GM19240 (cell line): ENCODE data around the gene ERMN.

Source experiments
- DNase-seq: peaks from one replicate; pipeline ENCODE4 v3.0.0; 2011; ENCODE audit warnings: low spot score; ENCODE audit not compliant: insufficient read length

ERMN gene

DNA sequence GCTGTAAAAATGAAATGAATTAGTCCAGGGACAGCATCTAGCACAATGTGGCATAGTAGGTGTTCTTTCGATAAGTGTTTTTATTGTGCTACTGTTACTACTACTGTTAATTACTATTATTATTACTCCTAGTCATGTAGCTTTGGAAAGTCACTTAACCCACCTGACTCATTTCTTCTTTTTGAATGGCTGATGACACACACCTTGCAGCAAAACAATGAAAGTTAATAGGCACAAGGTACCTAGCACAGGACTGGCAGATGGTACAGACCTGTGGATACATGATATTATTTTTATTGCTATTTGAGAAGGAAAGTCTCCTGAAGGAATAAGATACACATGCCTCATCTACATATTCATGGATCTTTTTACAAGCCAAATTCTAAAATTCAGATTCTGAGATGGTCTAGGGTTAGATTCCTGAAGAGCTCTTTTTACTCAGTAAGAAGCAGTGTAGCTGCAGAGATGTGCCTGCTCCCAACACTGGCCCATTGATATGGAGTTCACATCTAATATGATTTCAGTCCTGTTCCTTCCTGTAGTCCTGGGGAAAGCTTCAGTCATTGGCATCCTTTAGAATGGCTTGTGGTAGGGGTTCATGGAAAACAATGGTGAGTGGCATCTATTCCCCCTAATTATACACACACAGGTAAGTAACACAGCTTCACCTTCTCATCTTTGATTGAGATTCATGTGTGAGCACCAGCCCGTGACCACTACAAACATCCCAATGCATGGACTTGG, 7.9 kb upstream of the ERMN start:
- DNase-seq = no peak

GRCh38 chr2:157329524-157329923, 3.9 kb upstream of the ERMN start:
- DNase-seq = no peak

DNA sequence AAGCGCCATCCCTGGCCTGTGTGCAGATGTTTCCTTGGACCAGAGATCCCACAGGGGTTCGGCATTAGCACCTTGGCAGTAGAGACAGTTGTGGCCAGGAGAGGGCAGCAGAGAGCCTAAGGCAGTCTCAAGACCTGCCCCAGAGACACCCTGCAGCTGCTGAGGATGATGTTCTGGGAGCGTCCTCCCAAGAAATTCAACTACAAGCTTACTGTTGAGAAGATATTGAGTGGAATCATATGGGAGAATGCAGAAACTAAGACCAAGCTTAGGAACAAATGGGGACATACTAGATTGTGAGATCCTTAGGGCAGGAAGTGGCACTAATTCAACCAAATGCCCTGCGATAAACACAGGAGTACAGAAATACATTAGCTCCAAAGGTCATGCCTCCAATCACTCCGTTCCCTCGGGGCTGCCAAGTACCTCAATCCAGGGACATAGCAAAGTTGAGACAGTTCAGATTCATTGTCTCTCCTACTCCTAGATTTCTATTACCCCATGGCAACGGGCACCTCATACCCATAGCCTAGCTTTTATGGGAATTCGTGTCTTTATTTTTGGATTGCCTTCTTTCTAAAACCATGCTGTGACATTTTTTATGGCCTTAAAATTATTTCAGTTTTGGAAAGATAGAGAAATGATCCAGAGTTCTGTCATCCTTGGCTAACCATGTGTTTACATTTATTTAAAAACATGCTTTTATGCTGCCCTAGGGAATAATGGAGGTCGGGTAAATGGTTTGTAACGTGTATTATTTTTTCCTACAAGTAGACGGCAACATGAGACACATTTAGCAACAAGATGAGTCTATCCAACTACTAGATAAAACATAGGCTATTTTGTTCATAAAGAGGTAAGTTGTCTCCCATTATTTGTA, 2.2 kb upstream of the ERMN start:
- DNase-seq = peak; percentile 51

DNA sequence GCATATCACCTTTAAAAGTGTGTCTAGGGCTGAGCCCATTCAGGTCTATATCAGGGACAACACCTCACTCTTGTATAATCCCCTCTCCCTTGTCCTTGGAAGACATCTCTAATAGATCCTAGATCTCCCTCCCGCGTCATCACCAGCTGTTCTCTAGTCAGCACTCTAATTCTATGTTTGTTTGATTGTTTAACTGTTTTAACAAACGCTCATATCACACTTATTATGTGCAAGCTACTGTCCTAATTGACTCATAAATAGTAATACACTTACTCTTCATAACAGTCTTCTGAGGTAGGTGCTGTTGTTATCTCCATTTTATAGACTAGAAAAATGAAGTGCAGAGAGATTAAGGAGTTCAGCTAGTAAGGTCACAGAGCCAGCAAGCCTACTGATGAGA, 1.6 kb upstream of the ERMN start:
- no peak for DNase-seq

GRCh38 chr2:157326698-157327097, 1.1 kb upstream of the ERMN start:
- DNase-seq = no peak

DNA sequence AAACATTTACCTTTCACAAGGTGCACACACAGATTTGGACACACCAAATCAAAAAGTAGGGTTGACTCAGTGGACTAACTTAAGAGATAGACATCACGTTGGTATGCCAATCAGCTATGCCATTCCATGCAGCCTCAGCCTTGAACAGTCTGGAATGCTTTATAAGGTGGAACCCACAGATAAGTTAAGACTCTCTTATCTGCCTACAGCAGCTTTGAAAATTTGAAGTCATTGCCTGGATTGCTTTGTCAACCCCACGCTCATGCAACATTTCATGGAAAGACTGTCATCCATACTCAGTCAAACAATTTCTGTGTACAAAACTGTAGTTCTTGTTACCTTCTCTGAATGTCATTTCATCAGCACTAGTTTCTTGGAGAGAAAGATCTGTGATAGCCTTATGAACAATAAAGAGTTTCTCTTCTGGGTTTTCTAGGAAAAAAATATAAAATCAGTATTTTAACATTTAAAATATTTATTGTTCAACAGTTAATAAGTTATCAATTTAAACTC, 1.2 kb downstream of the ERMN start:
- no peak for DNase-seq

GRCh38 chr2:157322432-157322831, 3.2 kb downstream of the ERMN start:
- no peak for DNase-seq

DNA sequence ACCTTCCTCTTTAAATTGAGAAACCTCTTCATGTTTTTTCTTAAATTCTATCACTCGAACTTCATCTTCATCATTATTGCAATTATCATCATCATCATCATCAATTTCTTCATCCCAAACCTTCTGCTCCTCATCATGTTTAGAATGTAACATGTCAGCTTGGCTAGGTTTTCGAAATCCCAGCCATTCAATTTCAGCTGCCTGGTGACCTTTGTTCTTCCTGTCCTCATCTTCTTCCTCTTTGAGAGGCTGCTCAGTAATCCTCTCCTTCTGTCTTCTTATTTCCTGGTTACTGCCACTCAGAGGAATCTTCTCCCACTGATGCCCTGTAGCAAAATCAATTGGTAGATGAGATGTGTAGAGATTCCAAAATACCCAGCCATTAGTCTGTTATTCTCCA, 4.2 kb downstream of the ERMN start:
- no peak for DNase-seq

DNA sequence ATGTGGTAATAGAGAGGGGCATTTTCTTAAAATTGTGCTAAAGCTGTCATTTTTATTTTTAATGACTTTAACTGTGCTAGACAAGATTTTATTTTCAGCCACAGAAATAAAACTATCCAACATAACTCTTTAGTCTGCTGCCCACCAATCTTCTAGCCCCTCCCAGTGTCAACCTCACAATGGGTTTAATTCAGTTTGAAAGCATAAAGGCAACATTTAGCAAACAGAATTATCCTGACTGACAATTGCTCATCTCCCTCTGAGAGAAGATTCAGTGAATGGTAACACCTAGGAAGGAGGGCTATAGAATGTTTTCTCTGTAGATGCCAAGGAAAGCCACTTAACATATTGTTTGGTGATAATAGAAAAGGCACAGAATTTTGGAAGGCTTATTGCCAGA, 5.2 kb downstream of the ERMN start:
- DNase-seq = no peak

- no peak for DNase-seq
These were observed 5.8 kb downstream of the ERMN start for GRCh38 chr2:157319795-157320194.

GRCh38 chr2:157318884-157319283, 6.7 kb downstream of the ERMN start:
- no peak for DNase-seq

DNA sequence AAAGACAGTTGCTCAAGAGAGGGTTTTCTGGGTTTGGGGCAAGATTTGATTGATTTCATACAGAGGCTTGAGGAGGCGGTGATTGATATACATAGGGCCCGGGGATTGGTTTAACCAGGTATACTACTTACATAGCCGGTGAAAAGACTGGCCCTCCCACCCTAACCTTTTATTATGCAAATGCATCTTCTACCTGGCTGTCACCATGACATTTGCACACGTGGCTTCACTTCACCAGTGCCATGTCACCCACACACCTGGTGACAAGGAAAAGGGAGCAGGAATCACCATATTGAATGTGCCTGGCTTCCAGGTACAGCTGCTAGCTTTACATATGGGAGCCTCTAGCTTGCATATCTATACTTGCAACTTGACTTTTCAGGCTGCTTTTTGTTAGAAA, 9.7 kb downstream of the ERMN start:
- DNase-seq = no peak

- no peak for DNase-seq
These were observed 12.6 kb downstream of the ERMN start for GRCh38 chr2:157312866-157313486.

- DNase-seq = no peak
These were observed 13.9 kb downstream of the ERMN start for GRCh38 chr2:157311706-157312105.

GRCh38 chr2:157309878-157310277, 15.7 kb downstream of the ERMN start:
- DNase-seq = no peak

DNA sequence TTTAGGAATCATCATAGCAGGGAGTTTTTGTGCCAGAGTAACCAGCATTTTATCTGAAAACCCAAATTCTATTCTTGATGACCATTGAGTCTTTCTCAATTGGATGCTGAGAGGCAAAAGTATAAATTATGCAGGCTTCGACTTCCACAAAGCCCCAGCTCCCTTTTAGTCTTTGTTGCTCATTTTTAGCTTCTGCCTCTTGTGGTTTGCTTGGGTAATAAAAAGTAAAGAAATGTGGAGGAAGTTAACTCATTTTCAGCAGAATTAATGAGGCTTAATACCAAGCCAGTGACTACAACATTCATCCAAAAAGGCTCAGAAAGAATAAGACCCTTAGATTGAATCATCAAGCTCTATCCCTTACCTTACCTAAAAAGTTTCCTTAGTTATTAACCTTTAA, 18.6 kb downstream of the ERMN start:
- DNase-seq = no peak

- no peak for DNase-seq
These were observed 19.9 kb downstream of the ERMN start for GRCh38 chr2:157305723-157306110.

DNA sequence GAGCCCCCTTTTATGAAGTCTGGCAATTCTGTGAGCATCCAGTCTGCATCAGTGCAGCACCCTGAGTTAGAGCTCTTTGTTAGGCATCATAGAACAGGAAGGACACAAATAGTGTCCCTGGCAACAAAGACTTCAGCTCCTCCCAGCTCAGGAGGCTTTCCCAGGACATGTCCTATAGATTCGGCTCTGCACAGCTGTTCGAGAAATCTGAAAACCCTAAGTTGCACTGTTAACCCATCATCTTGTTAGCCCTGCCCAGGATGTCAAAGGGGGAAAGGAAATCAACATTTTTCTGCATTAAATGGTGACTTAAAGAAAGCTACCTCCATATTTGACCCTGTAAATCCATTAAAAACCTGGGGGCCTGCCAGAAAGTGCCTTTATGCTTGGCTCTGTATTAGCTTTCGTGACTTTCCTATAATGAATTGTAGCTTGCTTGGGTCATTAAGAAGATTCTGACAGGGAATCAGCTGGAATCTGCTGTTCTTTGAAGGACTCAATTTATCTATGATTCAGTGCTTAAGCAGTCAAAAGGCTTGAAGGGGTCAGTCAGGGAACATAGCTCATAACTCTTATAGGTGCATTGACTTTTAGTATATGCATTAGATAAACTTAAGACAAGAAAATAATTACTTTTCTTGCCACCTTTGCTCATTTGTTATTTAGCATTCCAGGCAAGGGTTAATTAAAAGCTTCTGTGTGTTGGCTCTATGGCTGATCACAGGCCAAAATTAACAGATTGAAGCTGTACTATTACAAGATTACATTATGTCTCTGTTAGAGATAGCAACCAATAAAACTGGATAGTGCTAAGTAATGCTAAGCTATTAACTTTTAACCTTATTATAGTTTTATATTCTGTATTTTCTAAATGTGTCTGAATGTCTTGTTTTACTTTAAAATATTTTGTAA, 20.6 kb downstream of the ERMN start:
- DNase-seq = no peak

DNA sequence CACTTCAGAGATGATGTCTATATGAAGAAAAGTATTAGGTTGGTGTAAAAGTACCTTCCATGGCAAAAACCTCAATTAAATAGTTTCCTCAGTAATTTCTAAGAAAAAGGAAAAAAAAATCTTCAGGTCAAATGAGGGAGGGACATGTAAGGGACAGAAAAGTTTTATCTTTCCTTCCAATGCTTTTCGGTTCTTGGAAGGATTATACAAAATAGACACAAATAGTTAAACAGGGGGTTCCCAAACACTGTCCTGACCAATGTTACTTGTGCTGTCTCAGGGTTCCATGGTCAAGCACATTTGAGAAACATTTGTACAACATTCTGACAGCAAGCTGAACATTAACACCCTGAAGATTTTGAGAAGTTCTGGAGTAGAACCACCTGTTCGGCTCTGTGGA, 22.0 kb downstream of the ERMN start:
- no peak for DNase-seq

GRCh38 chr2:157302492-157303099, 23.0 kb downstream of the ERMN start:
- peak; percentile 27 for DNase-seq

- DNase-seq = no peak
These were observed 24.3 kb downstream of the ERMN start for GRCh38 chr2:157301307-157301706.
